WTC11 (cell line): Measurements from ENCODE around the gene PTPA. TPM values are rescaled to one million over a fixed set of nuclear protein-coding genes. Genes with fewer than 3 reads are reported as not detected.

Source experiments
- ATAC-seq: fragments of 200-7000 bp; cut with Tn5 transposase; 2 replicates; pipeline ENCODE4 v1.10.0; 2021; ENCODE audit warnings: mild to moderate bottlenecking, moderate library complexity
- CTCF ChIA-PET: fragments of 300-600 bp; sonication (Branson Sonifier 250); formaldehyde crosslinking; loops from one replicate; lab custom pipeline; 2021; ENCODE audit warnings: antibody characterized with exemption; lab: Charles Lee
- POLR2A ChIA-PET: fragments of 350-600 bp; sonication (Branson Sonifier 250); formaldehyde crosslinking; loops from one replicate; lab custom pipeline; 2021; ENCODE audit warnings: antibody characterized with exemption; lab: Charles Lee
- DNase-seq: peaks from one replicate; pipeline ENCODE4 v3.0.0; 2021; ENCODE audit warnings: low spot score
- H3K27ac Mint-ChIP-seq: 2 replicates; pipeline ENCODE4 v1.8.0; 2021; ENCODE audit warnings: mixed read lengths
- H3K27me3 Mint-ChIP-seq: 2 replicates; pipeline ENCODE4 v1.8.0; 2021; ENCODE audit warnings: low read depth, mild to moderate bottlenecking, moderate library complexity, mixed read lengths
- H3K36me3 Mint-ChIP-seq: 2 replicates; pipeline ENCODE4 v1.8.0; 2021; ENCODE audit warnings: mixed read lengths
- H3K4me1 Mint-ChIP-seq: 2 replicates; pipeline ENCODE4 v1.8.0; 2022; ENCODE audit warnings: mixed read lengths
- H3K4me3 Mint-ChIP-seq: 2 replicates; pipeline ENCODE4 v1.8.0; 2021; ENCODE audit warnings: mild to moderate bottlenecking, moderate library complexity, mixed read lengths
- H3K9me3 Mint-ChIP-seq: 2 replicates; pipeline ENCODE4 v1.8.0; 2021; ENCODE audit warnings: mixed read lengths
- ATF3 ChIP-seq: sonication (generic); formaldehyde crosslinking; conservative IDR thresholded peaks from 2 replicates; pipeline ENCODE4 v1.8.1; 2022; ENCODE audit warnings: mild to moderate bottlenecking, missing genetic modification reagents
- CBFB ChIP-seq: sonication (generic); formaldehyde crosslinking; IDR thresholded peaks from 2 replicates; pipeline ENCODE4 v1.8.1; 2022; ENCODE audit warnings: mild to moderate bottlenecking, low read depth, missing genetic modification reagents
- CREB1 ChIP-seq: sonication (generic); formaldehyde crosslinking; IDR thresholded peaks from 2 replicates; pipeline ENCODE4 v1.8.0; 2023; ENCODE audit warnings: mild to moderate bottlenecking, missing genetic modification reagents
- E2F4 ChIP-seq: sonication (generic); formaldehyde crosslinking; IDR thresholded peaks from 2 replicates; pipeline ENCODE4 v1.8.1; 2022; ENCODE audit warnings: low read depth, mild to moderate bottlenecking, moderate library complexity, missing genetic modification reagents, borderline replicate concordance
- ESRRA ChIP-seq: sonication (generic); formaldehyde crosslinking; IDR thresholded peaks from 2 replicates; pipeline ENCODE4 v1.8.1; 2022; ENCODE audit warnings: mild to moderate bottlenecking, missing genetic modification reagents, borderline replicate concordance
- GABPB1 ChIP-seq: sonication (generic); formaldehyde crosslinking; IDR thresholded peaks from 2 replicates; pipeline ENCODE4 v1.8.1; 2023; ENCODE audit warnings: mild to moderate bottlenecking, missing genetic modification reagents
- IRF1 ChIP-seq: sonication (generic); formaldehyde crosslinking; IDR thresholded peaks from 2 replicates; pipeline ENCODE4 v1.8.0; 2023; ENCODE audit warnings: missing genetic modification reagents
- OVOL2 ChIP-seq: fragments of 250-450 bp; sonication (Bioruptor Pico); IDR thresholded peaks from 2 replicates; pipeline ENCODE4 v1.9.0; 2021; ENCODE audit warnings: mild to moderate bottlenecking, borderline replicate concordance
- PRDM15 ChIP-seq: sonication (generic); formaldehyde crosslinking; IDR thresholded peaks from 2 replicates; pipeline ENCODE4 v1.8.0; 2022; ENCODE audit warnings: missing genetic modification reagents
- SMAD4 ChIP-seq: sonication (generic); formaldehyde crosslinking; IDR thresholded peaks from 2 replicates; pipeline ENCODE4 v1.8.0; 2022; ENCODE audit warnings: mild to moderate bottlenecking, missing genetic modification reagents
- SP1 ChIP-seq: sonication (generic); formaldehyde crosslinking; conservative IDR thresholded peaks from 2 replicates; pipeline ENCODE4 v1.8.1; 2022; ENCODE audit warnings: missing genetic modification reagents
- TP53 ChIP-seq: sonication (generic); formaldehyde crosslinking; IDR thresholded peaks from 2 replicates; pipeline ENCODE4 v1.8.1; 2023; ENCODE audit warnings: mild to moderate bottlenecking, missing genetic modification reagents
- USF2 ChIP-seq: sonication (generic); formaldehyde crosslinking; IDR thresholded peaks from 2 replicates; pipeline ENCODE4 v1.8.1; 2023; ENCODE audit warnings: mild to moderate bottlenecking, missing genetic modification reagents, moderate library complexity
- ZBTB43 ChIP-seq: sonication (generic); formaldehyde crosslinking; IDR thresholded peaks from 2 replicates; pipeline ENCODE4 v1.8.1; 2023; ENCODE audit warnings: mild to moderate bottlenecking, missing genetic modification reagents
- ZNF232 ChIP-seq: sonication (generic); formaldehyde crosslinking; IDR thresholded peaks from 2 replicates; pipeline ENCODE4 v1.8.0; 2022; ENCODE audit warnings: mild to moderate bottlenecking, missing genetic modification reagents
- ZNF317 ChIP-seq: sonication (generic); formaldehyde crosslinking; IDR thresholded peaks from 2 replicates; pipeline ENCODE4 v1.8.1; 2023; ENCODE audit warnings: low read depth, mild to moderate bottlenecking, moderate library complexity, missing genetic modification reagents, borderline replicate concordance
- ZNF512 ChIP-seq: sonication (generic); formaldehyde crosslinking; IDR thresholded peaks from 2 replicates; pipeline ENCODE4 v1.8.1; 2022; ENCODE audit warnings: missing genetic modification reagents, borderline replicate concordance
- total RNA-seq: library from RNA; stranded (reverse); gene quantifications from 3 replicates; pipeline ENCODE4 v1.2.3, GENCODE V29; 2021

Gene PTPA
- total RNA-seq, 1 experiment from 2014 or later, result 186 TPM

- H3K4me1 Mint-ChIP-seq, result peaks cover 8% of the 10 kb centered on the region
- ChIA-PET POLR2A (no interaction called here), CTCF (interaction anchor here (0.7 kb wide), 1 partner anchor 53 kb away, joined by 3 read pairs; no protein-coding TSS in a partner anchor)
- TF ChIP-seq ZNF317 (CRISPR knock-in tag), result no peak
- TF ChIP-seq ESRRA (CRISPR knock-in tag), result no peak
- TF ChIP-seq SMAD4 (CRISPR knock-in tag), result no peak
- TF ChIP-seq USF2 (CRISPR knock-in tag), result no peak
- TF ChIP-seq ATF3, result no peak
- TF ChIP-seq CBFB, result no peak
- TF ChIP-seq PRDM15 (CRISPR knock-in tag), result no peak
- TF ChIP-seq TP53 (CRISPR knock-in tag), result no peak
- TF ChIP-seq IRF1 (CRISPR knock-in tag), result no peak
- no peak for TF ChIP-seq ZNF512 (CRISPR knock-in tag)
- no peak for TF ChIP-seq ZNF232 (CRISPR knock-in tag)
- TF ChIP-seq ZBTB43, result no peak
- no peak for TF ChIP-seq SP1 (CRISPR knock-in tag)
- no peak for TF ChIP-seq E2F4 (CRISPR knock-in tag)
- no peak for TF ChIP-seq CREB1 (CRISPR knock-in tag)
- no peak for TF ChIP-seq GABPB1 (CRISPR knock-in tag)
- TF ChIP-seq OVOL2 (CRISPR knock-in tag), result no peak
- peak overlapping the region; percentile 92 for H3K4me3 Mint-ChIP-seq
- ATAC-seq (no peak), DNase-seq (no peak)
- no peaks in the 10 kb centered on the region for H3K9me3 Mint-ChIP-seq
- H3K27ac Mint-ChIP-seq, result peak overlapping the region; percentile 56; the same call in 1 of the 2 replicates
- no peaks in the 10 kb centered on the region for H3K27me3 Mint-ChIP-seq
- H3K36me3 Mint-ChIP-seq, result no peaks in the 10 kb centered on the region
Observed at GRCh38 chr9:129078691-129079503, 32.3 kb upstream of the PTPA start.
